SK-N-SH treated with all-trans-retinoic acid at 6 μM for 48 hours (cell line): ENCODE measurements around the gene SHROOM1.
A peak's percentile ranks its signal among the peaks of the same experiment; 100 is the strongest.

ENCODE experiments used
- ATAC-seq: fragments of 200-7000 bp; cut with Tn5 transposase; 3 replicates; pipeline ENCODE4 v1.9.1; 2020; ENCODE audit warnings: mild to moderate bottlenecking, moderate library complexity
- ARNTL ChIP-seq: fragments of 450-650 bp; formaldehyde crosslinking; IDR thresholded peaks from 2 replicates; pipeline ENCODE4 v1.5.0; 2020; ENCODE audit warnings: low read depth, mild to moderate bottlenecking, moderate library complexity, borderline replicate concordance
- CSDC2 ChIP-seq: fragments of 250-450 bp; sonication (Bioruptor Pico); IDR thresholded peaks from 2 replicates; pipeline ENCODE4 v1.5.0; 2020; ENCODE audit warnings: mild to moderate bottlenecking, moderate library complexity
- ESRRG ChIP-seq: fragments of 250-450 bp; sonication (Bioruptor Pico); IDR thresholded peaks from 2 replicates; pipeline ENCODE4 v1.6.1; 2021; ENCODE audit warnings: mild to moderate bottlenecking
- GLIS3 ChIP-seq: fragments of 250-450 bp; sonication (Bioruptor Pico); IDR thresholded peaks from 2 replicates; pipeline ENCODE4 v1.5.0; 2020; ENCODE audit warnings: mild to moderate bottlenecking, moderate library complexity
- ISL1 ChIP-seq: fragments of 250-450 bp; sonication (Bioruptor Pico); IDR thresholded peaks from 2 replicates; pipeline ENCODE4 v2.1.2; 2022; ENCODE audit warnings: mild to moderate bottlenecking, moderate library complexity
- OSR1 ChIP-seq: fragments of 250-450 bp; sonication (Bioruptor Pico); IDR thresholded peaks from 2 replicates; pipeline ENCODE4 v1.8.0; 2022; ENCODE audit warnings: moderate library complexity, mild to moderate bottlenecking, inconsistent platforms
- PPARA ChIP-seq: fragments of 250-450 bp; sonication (Bioruptor Pico); IDR thresholded peaks from 2 replicates; pipeline ENCODE4 v1.5.0; 2020; ENCODE audit warnings: mild to moderate bottlenecking, borderline replicate concordance
- RARB ChIP-seq: fragments of 250-450 bp; sonication (Bioruptor Pico); IDR thresholded peaks from 2 replicates; pipeline ENCODE4 v1.8.0; 2021; ENCODE audit warnings: mild to moderate bottlenecking, moderate library complexity
- SNAI2 ChIP-seq: fragments of 250-450 bp; sonication (Bioruptor Pico); IDR thresholded peaks from 2 replicates; pipeline ENCODE4 v1.5.0; 2020; ENCODE audit warnings: mild to moderate bottlenecking, moderate library complexity
- TCF4 ChIP-seq: fragments of 250-450 bp; sonication (Bioruptor Pico); IDR thresholded peaks from 2 replicates; pipeline ENCODE4 v1.8.0; 2021; ENCODE audit warnings: mild to moderate bottlenecking, moderate library complexity, borderline replicate concordance
- TOX ChIP-seq: fragments of 250-450 bp; sonication (Bioruptor Pico); IDR thresholded peaks from 2 replicates; pipeline ENCODE4 v1.8.0; 2021; ENCODE audit warnings: mild to moderate bottlenecking, moderate library complexity, borderline replicate concordance
- ZC3H10 ChIP-seq: fragments of 250-450 bp; sonication (Bioruptor Pico); IDR thresholded peaks from 2 replicates; pipeline ENCODE4 v1.5.1; 2021; ENCODE audit warnings: mild to moderate bottlenecking, moderate library complexity
- ZFP3 ChIP-seq: fragments of 250-450 bp; sonication (Bioruptor Pico); IDR thresholded peaks from 2 replicates; pipeline ENCODE4 v1.5.0; 2020; ENCODE audit warnings: mild to moderate bottlenecking, moderate library complexity
- ZFP30 ChIP-seq: fragments of 450-650 bp; formaldehyde crosslinking; IDR thresholded peaks from 2 replicates; pipeline ENCODE4 v1.5.0; 2022; ENCODE audit warnings: mild to moderate bottlenecking, moderate library complexity
- ZNF565 ChIP-seq: fragments of 450-650 bp; formaldehyde crosslinking; conservative IDR thresholded peaks from 2 replicates; pipeline ENCODE4 v1.5.0; 2020; ENCODE audit warnings: low read depth, mild to moderate bottlenecking, moderate library complexity
- ZNF70 ChIP-seq: fragments of 450-650 bp; formaldehyde crosslinking; IDR thresholded peaks from 2 replicates; pipeline ENCODE4 v1.5.0; 2020; ENCODE audit warnings: mild to moderate bottlenecking, moderate library complexity
- ZNF8 ChIP-seq: fragments of 450-650 bp; formaldehyde crosslinking; IDR thresholded peaks from 2 replicates; pipeline ENCODE4 v1.5.0; 2020; ENCODE audit warnings: mild to moderate bottlenecking, moderate library complexity
- TF ChIP-seq, protein P1 (sequence below): fragments of 250-450 bp; sonication (Bioruptor Pico); IDR thresholded peaks from 2 replicates; pipeline ENCODE4 v1.5.1; 2020; ENCODE audit warnings: low read depth, mild to moderate bottlenecking, moderate library complexity
- TF ChIP-seq, protein P2 (sequence below): fragments of 250-450 bp; sonication (Bioruptor Pico); IDR thresholded peaks from 2 replicates; pipeline ENCODE4 v1.8.0; 2021; ENCODE audit warnings: low read depth, mild to moderate bottlenecking, moderate library complexity, borderline replicate concordance
- TF ChIP-seq, protein P3 (sequence below): fragments of 250-450 bp; sonication (Bioruptor Pico); IDR thresholded peaks from 2 replicates; pipeline ENCODE4 v1.5.1; 2021; ENCODE audit warnings: mild to moderate bottlenecking, moderate library complexity
- TF ChIP-seq, protein P4 (sequence below): fragments of 250-450 bp; sonication (Bioruptor Pico); IDR thresholded peaks from 2 replicates; pipeline ENCODE4 v1.8.0; 2020; ENCODE audit warnings: mild to moderate bottlenecking, moderate library complexity, borderline replicate concordance

Gene SHROOM1

DNA sequence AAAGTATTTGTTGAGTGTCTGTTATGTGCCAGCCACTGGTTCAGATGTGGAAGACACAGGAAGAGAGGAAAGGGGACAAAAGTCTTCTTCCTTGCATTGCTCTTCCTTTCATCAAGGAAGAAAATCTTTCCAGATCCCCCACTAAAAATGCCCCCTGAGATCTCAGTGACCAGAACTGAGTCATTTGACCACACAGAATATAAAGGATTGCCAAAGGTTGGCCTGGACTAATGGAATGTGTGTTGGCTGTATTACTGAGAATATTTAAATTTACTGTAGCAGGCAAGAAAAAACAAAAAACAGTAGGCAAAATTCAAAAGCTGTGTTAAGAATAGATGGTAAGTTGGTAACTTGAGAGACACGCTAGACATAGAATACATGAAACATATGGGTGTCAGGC, 43.4 kb downstream of the SHROOM1 start:
- ATAC-seq, result peak; percentile 24; the same call in 1 of the 3 replicates
- TF ChIP-seq OSR1 (CRISPR knock-in tag) (no peak), ZNF8 (no peak), PPARA (CRISPR knock-in tag) (no peak), ZFP30 (CRISPR knock-in tag) (no peak), ARNTL (no peak)
- TF ChIP-seq, protein P1, sequence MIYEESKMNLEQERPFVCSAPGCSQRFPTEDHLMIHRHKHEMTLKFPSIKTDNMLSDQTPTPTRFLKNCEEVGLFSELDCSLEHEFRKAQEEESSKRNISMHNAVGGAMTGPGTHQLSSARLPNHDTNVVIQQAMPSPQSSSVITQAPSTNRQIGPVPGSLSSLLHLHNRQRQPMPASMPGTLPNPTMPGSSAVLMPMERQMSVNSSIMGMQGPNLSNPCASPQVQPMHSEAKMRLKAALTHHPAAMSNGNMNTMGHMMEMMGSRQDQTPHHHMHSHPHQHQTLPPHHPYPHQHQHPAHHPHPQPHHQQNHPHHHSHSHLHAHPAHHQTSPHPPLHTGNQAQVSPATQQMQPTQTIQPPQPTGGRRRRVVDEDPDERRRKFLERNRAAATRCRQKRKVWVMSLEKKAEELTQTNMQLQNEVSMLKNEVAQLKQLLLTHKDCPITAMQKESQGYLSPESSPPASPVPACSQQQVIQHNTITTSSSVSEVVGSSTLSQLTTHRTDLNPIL (CRISPR knock-in tag), result no peak

DNA sequence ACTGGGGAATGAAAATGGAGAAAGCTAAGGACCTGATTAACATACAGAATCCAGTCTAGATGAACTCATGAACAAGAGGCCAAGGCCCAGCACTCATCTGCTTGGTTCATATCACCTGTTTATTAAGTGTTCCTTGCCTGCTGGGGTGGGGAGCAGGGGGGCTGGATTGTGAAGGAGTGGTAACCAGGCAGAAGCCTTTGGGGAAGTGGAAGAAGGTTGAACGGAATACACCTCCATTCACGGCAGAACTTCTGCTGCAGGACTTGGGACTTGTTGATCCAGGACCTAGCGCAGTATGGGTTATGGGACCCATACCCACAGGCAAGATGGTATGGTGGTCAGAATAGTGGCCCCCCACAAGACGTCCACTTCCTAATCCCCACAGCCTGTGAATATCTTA, 44.6 kb downstream of the SHROOM1 start:
- no peak for TF ChIP-seq SNAI2
- no peak for TF ChIP-seq ZNF565
- TF ChIP-seq, protein P2, sequence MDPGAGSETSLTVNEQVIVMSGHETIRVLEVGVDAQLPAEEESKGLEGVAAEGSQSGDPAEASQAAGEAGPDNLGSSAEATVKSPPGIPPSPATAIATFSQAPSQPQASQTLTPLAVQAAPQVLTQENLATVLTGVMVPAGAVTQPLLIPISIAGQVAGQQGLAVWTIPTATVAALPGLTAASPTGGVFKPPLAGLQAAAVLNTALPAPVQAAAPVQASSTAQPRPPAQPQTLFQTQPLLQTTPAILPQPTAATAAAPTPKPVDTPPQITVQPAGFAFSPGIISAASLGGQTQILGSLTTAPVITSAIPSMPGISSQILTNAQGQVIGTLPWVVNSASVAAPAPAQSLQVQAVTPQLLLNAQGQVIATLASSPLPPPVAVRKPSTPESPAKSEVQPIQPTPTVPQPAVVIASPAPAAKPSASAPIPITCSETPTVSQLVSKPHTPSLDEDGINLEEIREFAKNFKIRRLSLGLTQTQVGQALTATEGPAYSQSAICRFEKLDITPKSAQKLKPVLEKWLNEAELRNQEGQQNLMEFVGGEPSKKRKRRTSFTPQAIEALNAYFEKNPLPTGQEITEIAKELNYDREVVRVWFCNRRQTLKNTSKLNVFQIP (CRISPR knock-in tag), result no peak
- no peak for TF ChIP-seq GLIS3 (CRISPR knock-in tag)
- TF ChIP-seq ZNF8, result no peak
- TF ChIP-seq, protein P3, sequence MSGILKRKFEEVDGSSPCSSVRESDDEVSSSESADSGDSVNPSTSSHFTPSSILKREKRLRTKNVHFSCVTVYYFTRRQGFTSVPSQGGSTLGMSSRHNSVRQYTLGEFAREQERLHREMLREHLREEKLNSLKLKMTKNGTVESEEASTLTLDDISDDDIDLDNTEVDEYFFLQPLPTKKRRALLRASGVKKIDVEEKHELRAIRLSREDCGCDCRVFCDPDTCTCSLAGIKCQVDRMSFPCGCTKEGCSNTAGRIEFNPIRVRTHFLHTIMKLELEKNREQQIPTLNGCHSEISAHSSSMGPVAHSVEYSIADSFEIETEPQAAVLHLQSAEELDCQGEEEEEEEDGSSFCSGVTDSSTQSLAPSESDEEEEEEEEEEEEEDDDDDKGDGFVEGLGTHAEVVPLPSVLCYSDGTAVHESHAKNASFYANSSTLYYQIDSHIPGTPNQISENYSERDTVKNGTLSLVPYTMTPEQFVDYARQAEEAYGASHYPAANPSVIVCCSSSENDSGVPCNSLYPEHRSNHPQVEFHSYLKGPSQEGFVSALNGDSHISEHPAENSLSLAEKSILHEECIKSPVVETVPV (CRISPR knock-in tag), result no peak
- no peak for TF ChIP-seq TOX (CRISPR knock-in tag)
- TF ChIP-seq PPARA (CRISPR knock-in tag), result no peak
- no peak for TF ChIP-seq ESRRG (CRISPR knock-in tag)
- TF ChIP-seq RARB (CRISPR knock-in tag), result no peak
- no peak for TF ChIP-seq ZFP3 (CRISPR knock-in tag)
- TF ChIP-seq ARNTL, result no peak
- no peak for TF ChIP-seq ZC3H10 (CRISPR knock-in tag)
- TF ChIP-seq, all 23 proteins: peak for 0
- no peak for ATAC-seq

DNA sequence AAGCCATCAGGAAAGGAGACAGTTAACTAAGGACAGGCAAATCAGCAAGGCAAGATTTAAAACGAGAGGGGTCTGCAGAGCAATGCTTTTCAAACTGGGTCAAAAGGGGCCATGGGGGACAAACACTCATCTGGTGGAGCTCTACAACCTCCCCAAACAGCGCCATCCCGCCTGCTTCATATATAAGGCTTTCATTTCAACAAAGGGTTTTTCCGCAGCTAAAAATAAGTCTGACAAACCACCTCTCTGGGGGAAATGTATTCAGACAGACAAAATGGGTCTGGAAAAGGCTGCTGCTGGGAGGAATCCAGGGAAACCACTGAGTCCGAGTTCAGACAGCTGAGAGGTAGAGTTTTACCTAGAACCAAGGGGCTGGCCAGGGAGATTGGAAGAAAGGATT, 45.1 kb downstream of the SHROOM1 start:
- TF ChIP-seq PPARA (CRISPR knock-in tag) (no peak), ISL1 (CRISPR knock-in tag) (no peak), TCF4 (CRISPR knock-in tag) (no peak), ARNTL (no peak), ESRRG (CRISPR knock-in tag) (no peak), CSDC2 (CRISPR knock-in tag) (no peak), ZNF70 (CRISPR knock-in tag) (no peak), SNAI2 (no peak), ZFP3 (CRISPR knock-in tag) (no peak), RARB (CRISPR knock-in tag) (no peak), GLIS3 (CRISPR knock-in tag) (no peak), ZFP30 (CRISPR knock-in tag) (no peak)
- TF ChIP-seq, protein P3 (CRISPR knock-in tag), result no peak
- TF ChIP-seq, protein P4, sequence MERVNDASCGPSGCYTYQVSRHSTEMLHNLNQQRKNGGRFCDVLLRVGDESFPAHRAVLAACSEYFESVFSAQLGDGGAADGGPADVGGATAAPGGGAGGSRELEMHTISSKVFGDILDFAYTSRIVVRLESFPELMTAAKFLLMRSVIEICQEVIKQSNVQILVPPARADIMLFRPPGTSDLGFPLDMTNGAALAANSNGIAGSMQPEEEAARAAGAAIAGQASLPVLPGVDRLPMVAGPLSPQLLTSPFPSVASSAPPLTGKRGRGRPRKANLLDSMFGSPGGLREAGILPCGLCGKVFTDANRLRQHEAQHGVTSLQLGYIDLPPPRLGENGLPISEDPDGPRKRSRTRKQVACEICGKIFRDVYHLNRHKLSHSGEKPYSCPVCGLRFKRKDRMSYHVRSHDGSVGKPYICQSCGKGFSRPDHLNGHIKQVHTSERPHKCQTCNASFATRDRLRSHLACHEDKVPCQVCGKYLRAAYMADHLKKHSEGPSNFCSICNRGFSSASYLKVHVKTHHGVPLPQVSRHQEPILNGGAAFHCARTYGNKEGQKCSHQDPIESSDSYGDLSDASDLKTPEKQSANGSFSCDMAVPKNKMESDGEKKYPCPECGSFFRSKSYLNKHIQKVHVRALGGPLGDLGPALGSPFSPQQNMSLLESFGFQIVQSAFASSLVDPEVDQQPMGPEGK (CRISPR knock-in tag), result no peak
- TF ChIP-seq, protein P1 (CRISPR knock-in tag), result no peak
- ATAC-seq, result no peak
